ENCODE results near the gene SH2D3A.

SH2D3A gene

GRCh38 chr19:6737873-6738786, 29.1 kb downstream of the SH2D3A start:
- peak overlapping the region; percentile 76 for H3K27ac ChIP-seq
- peak; percentile 87 for TF ChIP-seq CTCF (conservative IDR thresholded peaks at IDR 0.05)
- TF ChIP-seq ZFX (IDR thresholded peaks at IDR 0.05): no peak

GRCh38 chr19:6737284-6737872, 29.9 kb downstream of the SH2D3A start, which contains the start of gene GPR108:
Gene GPR108 (minus strand): TSS chr19:6737580. CDS start chr19:6737576, 4 bp downstream.
- H3K27ac ChIP-seq: peak within 1 kb of the TSS; percentile 86
- no peak for TF ChIP-seq CTCF (conservative IDR thresholded peaks at IDR 0.05)
- no peak for TF ChIP-seq ZFX (IDR thresholded peaks at IDR 0.05)

- peak overlapping the region; percentile 86 for H3K27ac ChIP-seq
- TF ChIP-seq ZFX (IDR thresholded peaks at IDR 0.05) (no peak), CTCF (conservative IDR thresholded peaks at IDR 0.05) (peak; percentile 48)
These were observed 30.3 kb downstream of the SH2D3A start for GRCh38 chr19:6736917-6737283.

- peak overlapping the region; percentile 86 for H3K27ac ChIP-seq
- peak; percentile 72 for TF ChIP-seq CTCF (conservative IDR thresholded peaks at IDR 0.05)
- no peak for TF ChIP-seq ZFX (IDR thresholded peaks at IDR 0.05)
These were observed 30.9 kb downstream of the SH2D3A start for GRCh38 chr19:6736169-6736916.

- H3K27ac ChIP-seq: no peak overlapping the region
- TF ChIP-seq CTCF (conservative IDR thresholded peaks at IDR 0.05) (no peak), ZFX (IDR thresholded peaks at IDR 0.05) (no peak)
These were observed 31.9 kb downstream of the SH2D3A start for GRCh38 chr19:6735181-6735911.

- no peak overlapping the region for H3K27ac ChIP-seq
- TF ChIP-seq ZFX (IDR thresholded peaks at IDR 0.05): no peak
- no peak for TF ChIP-seq CTCF (conservative IDR thresholded peaks at IDR 0.05)
These were observed 33.0 kb downstream of the SH2D3A start for GRCh38 chr19:6734096-6734696.
